Body of pancreas (tissue), 4 donors: ENCODE results near the gene CDK8. TPM values are rescaled to one million over a fixed set of nuclear protein-coding genes. Genes with fewer than 3 reads are reported as not detected.

ENCODE experiments used
- ATAC-seq: fragments of 150-250 bp; one replicate; pipeline ENCODE4 v1.9.1; 2016
- DNase-seq, 4 donors: peaks; one replicate each; pipeline ENCODE4 v3.0.0-alpha.2; 2019
- H3K27ac ChIP-seq, 4 donors: fragments of 200-600 bp; sonication (generic); 1 replicate in 3 of 4; 2 replicates in 1 of 4; pipeline versions ENCODE4 v1.5.1 to v1.6.1; 2016 to 2019; ENCODE audit warnings: mild to moderate bottlenecking in 1 of 4, mixed read lengths in 1 of 4, moderate library complexity in 1 of 4
- H3K27me3 ChIP-seq, 2 donors: fragments of 200-600 bp; sonication (generic); one replicate each; pipeline ENCODE4 v1.6.0; 2016; ENCODE audit warnings: mild to moderate bottlenecking in 1 of 2
- H3K36me3 ChIP-seq, 2 donors: fragments of 200-600 bp; sonication (generic); replicated peaks in 1 of 2; 2 replicates each; pipeline ENCODE4 v1.5.1; 2016; ENCODE audit warnings: low read depth in 2 of 2; ENCODE audit not compliant: insufficient read depth in 1 of 2
- H3K4me1 ChIP-seq: fragments of 200-600 bp; sonication (generic); one replicate; pipeline ENCODE4 v1.6.0; 2016
- H3K4me3 ChIP-seq, 2 donors: fragments of 200-600 bp; sonication (generic); 1 replicate in 1 of 2; 2 replicates in 1 of 2; pipeline ENCODE4 v1.5.1; 2016 to 2019
- H3K9me3 ChIP-seq, 3 donors: fragments of 200-600 bp; sonication (generic); 1 replicate in 2 of 3; 2 replicates in 1 of 3; pipeline ENCODE4 v1.5.1; 2016
- CTCF ChIP-seq, 7 experiments: fragments of 450-650 bp in 4 of 7; fragments of 200-600 bp in 3 of 7; sonication (generic) in 3 of 7; IDR thresholded peaks; one replicate each; pipeline ENCODE4 v1.5.1; 2016 to 2019; ENCODE audit warnings: antibody characterized with exemption in 7 of 7
- POLR2A ChIP-seq, 3 donors: fragments of 450-650 bp; IDR thresholded peaks; one replicate each; pipeline ENCODE4 v1.6.1; 2016; ENCODE audit warnings: antibody characterized with exemption in 3 of 3, mild to moderate bottlenecking in 2 of 3
- WGBS, 2 donors: methylation state at CpG; one replicate each; pipeline ENCODE4 v1.1.5; 2017; 5-methylcytosine and 5-hydroxymethylcytosine counted together
- intact Hi-C: fragments of 100-400 bp; cut with DNase I; formaldehyde crosslinking; loops from one replicate; pipeline ENCODE4 v1.15.1; 2023
- total RNA-seq, 2 donors: library from RNA; depleted of rRNA; stranded (reverse); fragments of >200 nt; gene quantifications; one replicate each; pipeline ENCODE4 v1.1.0, GENCODE V29; 2016

Gene CDK8
- total RNA-seq, 2 donors from 2014 or later = 12.7 to 13.8 TPM

GRCh38 chr13:26382835-26383234 lies 128.9 kb downstream of the CDK8 start:
- H3K27ac ChIP-seq = no peak overlapping the region
- ATAC-seq (no peak), DNase-seq (no peak)
- H3K9me3 ChIP-seq = no peaks in the 10 kb centered on the region
- H3K4me1 ChIP-seq = no peaks in the 10 kb centered on the region
- intact Hi-C loops = no loop called here
- H3K36me3 ChIP-seq = no peaks in the 10 kb centered on the region
- WGBS, 2 donors = 81 to 90% methylated on average over 4 of the region's 4 CpGs
- no peak overlapping the region for H3K4me3 ChIP-seq
- no peaks in the 10 kb centered on the region for H3K27me3 ChIP-seq
- TF ChIP-seq CTCF (IDR thresholded peaks at IDR 0.05) = no peak
- no peak for TF ChIP-seq POLR2A (IDR thresholded peaks at IDR 0.05)

GRCh38 chr13:26384587-26384986 lies 130.7 kb downstream of the CDK8 start:
- Histone ChIP-seq H3K27ac (no peak overlapping the region), H3K4me3 (no peak overlapping the region), H3K9me3 (no peaks in the 10 kb centered on the region), H3K4me1 (no peaks in the 10 kb centered on the region), H3K36me3 (peaks cover 0 to 3% of the 10 kb centered on the region in 2 donors), H3K27me3 (no peaks in the 10 kb centered on the region)
- intact Hi-C loops = no loop called here
- ATAC-seq (no peak), DNase-seq (no peak)
- TF ChIP-seq POLR2A (IDR thresholded peaks at IDR 0.05) = no peak
- TF ChIP-seq CTCF (IDR thresholded peaks at IDR 0.05) = no peak
- WGBS, 2 donors = 78 to 81% methylated on average over 1 of the region's 1 CpG

- no peak for TF ChIP-seq POLR2A (IDR thresholded peaks at IDR 0.05)
- no peak for TF ChIP-seq CTCF (IDR thresholded peaks at IDR 0.05)
- no peak for DNase-seq
- intact Hi-C loops = no loop called here
- H3K9me3 ChIP-seq = no peaks in the 10 kb centered on the region
- 100% methylated on average over 1 of the region's 1 CpG for WGBS, 2 donors
- H3K4me1 ChIP-seq = no peaks in the 10 kb centered on the region
- H3K36me3 ChIP-seq = peaks cover 0 to 3% of the 10 kb centered on the region in 2 donors
- no peak overlapping the region for H3K4me3 ChIP-seq
- ATAC-seq = no peak
- H3K27me3 ChIP-seq = no peaks in the 10 kb centered on the region
- no peak overlapping the region for H3K27ac ChIP-seq
Measured at GRCh38 chr13:26386026-26386425, 132.1 kb downstream of the CDK8 start.

GRCh38 chr13:26390203-26390602 lies 136.3 kb downstream of the CDK8 start:
- intact Hi-C loops = no loop called here
- Histone ChIP-seq H3K9me3 (no peaks in the 10 kb centered on the region), H3K27me3 (no peaks in the 10 kb centered on the region), H3K4me3 (no peak overlapping the region), H3K27ac (no peak overlapping the region), H3K36me3 (peaks cover 0 to 3% of the 10 kb centered on the region in 2 donors), H3K4me1 (no peaks in the 10 kb centered on the region)
- TF ChIP-seq POLR2A (IDR thresholded peaks at IDR 0.05) (no peak), CTCF (IDR thresholded peaks at IDR 0.05) (no peak)
- DNase-seq (no peak), ATAC-seq (no peak)
- 84 to 87% methylated on average over 3 of the region's 3 CpGs for WGBS, 2 donors

- H3K4me3 ChIP-seq = no peak overlapping the region
- no peaks in the 10 kb centered on the region for H3K27me3 ChIP-seq
- H3K27ac ChIP-seq = no peak overlapping the region
- peaks cover 19% of the 10 kb centered on the region for H3K4me1 ChIP-seq
- WGBS, 2 donors = 94 to 100% methylated on average over 1 of the region's 1 CpG
- intact Hi-C loops = no loop called here
- H3K36me3 ChIP-seq = peaks cover 0 to 2% of the 10 kb centered on the region in 2 donors
- DNase-seq = no peak
- ATAC-seq = no peak
- TF ChIP-seq CTCF (IDR thresholded peaks at IDR 0.05) = no peak
- no peak for TF ChIP-seq POLR2A (IDR thresholded peaks at IDR 0.05)
- no peaks in the 10 kb centered on the region for H3K9me3 ChIP-seq
Measured at GRCh38 chr13:26400545-26400944, 146.6 kb downstream of the CDK8 start.
